ENCODE measurements around the gene ZNF586.
"Not testable (repeated sequence)": the region's sequence is repeated elsewhere in the genome, so short reads cannot be mapped to it uniquely, and the experiment has no call there.

Gene ZNF586

DNA sequence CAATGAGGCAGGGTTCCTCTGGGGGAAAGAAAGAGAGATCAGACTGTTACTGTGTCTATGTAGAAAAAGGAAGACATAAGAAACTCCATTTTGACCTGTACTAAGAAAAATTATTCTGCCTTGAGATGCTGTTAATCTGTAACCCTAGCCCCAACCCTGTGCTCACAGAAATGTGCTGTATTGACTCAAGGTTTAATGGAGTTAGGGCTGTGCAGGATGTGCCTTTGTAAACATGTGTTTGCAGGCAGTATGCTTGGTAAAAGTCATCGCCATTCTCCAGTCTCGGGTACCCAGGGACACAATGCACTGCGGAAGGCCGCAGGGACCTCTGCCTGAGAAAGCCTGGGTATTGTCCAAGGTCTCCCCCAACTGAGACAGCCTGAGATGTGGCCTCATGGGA, 54.1 kb downstream of the ZNF586 start:
- H3K36me3 ChIP-seq (ENCODE audit: insufficient read depth, low read length); H3K27ac ChIP-seq (ENCODE audit: low read depth, low read length); H3K4me1 ChIP-seq (ENCODE audit: control insufficient read depth, insufficient read depth, low read length, unreplicated experiment); H2AFZ ChIP-seq (ENCODE audit: low read length, unreplicated experiment); H3K4me3 ChIP-seq (ENCODE audit: low read depth, low read length); H3K27me3 ChIP-seq (ENCODE audit: insufficient read depth, low read length): not testable (repeated sequence)
- H3K79me2 ChIP-seq (ENCODE audit: control insufficient read depth, insufficient read depth, low read length, unreplicated experiment), result peaks cover 65% of the 10 kb centered on the region

DNA sequence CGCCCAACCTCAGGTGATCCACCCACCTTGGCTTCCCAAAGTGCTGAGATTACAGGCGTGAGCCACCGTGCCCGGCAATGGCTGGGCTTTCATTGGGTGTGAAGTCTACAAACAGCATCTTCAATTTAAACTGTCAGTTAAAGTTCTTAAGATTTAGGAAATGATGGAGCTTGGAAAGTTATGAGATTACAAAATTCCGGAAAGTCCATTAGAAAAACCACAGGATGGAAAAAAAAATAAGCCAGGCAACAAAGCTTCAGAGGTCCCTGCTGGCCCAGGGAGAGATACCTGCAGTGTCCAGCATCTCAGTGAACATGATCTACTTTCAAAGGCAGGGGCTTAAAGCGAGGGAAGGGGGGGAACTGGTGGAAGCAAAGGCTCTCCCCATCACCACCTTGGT, 56.0 kb downstream of the ZNF586 start:
- H2AFZ ChIP-seq (ENCODE audit: low read length, unreplicated experiment), result no peak overlapping the region
- peaks cover 64% of the 10 kb centered on the region for H3K79me2 ChIP-seq (ENCODE audit: control insufficient read depth, insufficient read depth, low read length, unreplicated experiment)
- no peak overlapping the region for H3K4me3 ChIP-seq (ENCODE audit: low read depth, low read length)
- H3K27ac ChIP-seq (ENCODE audit: low read depth, low read length), result no peak overlapping the region
- H3K27me3 ChIP-seq (ENCODE audit: insufficient read depth, low read length), result no peaks in the 10 kb centered on the region
- H3K36me3 ChIP-seq (ENCODE audit: insufficient read depth, low read length), result no peaks in the 10 kb centered on the region
- peaks cover 5% of the 10 kb centered on the region for H3K4me1 ChIP-seq (ENCODE audit: control insufficient read depth, insufficient read depth, low read length, unreplicated experiment)

DNA sequence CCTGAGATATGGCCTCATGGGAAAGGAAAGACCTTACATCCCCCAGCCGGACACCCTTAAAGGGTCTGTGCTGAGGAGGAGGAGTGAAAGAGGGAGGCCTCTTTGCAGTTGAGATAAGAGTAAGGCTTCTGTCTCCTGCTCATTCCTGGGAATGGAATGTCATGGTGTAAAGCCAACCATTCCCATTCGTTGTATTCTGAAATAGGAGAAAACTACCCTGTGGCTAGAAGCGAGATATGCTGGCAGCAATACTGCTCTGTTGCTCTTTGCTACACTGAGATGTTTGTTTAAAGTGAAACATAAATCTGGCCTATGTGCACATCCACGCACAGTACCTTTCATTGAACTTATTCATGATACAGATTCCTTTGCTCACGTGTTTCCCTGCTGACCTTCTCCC, 59.8 kb downstream of the ZNF586 start:
- Histone ChIP-seq H2AFZ (ENCODE audit: low read length, unreplicated experiment) (no peak overlapping the region), H3K4me3 (ENCODE audit: low read depth, low read length) (no peak overlapping the region), H3K27ac (ENCODE audit: low read depth, low read length) (no peak overlapping the region), H3K79me2 (ENCODE audit: control insufficient read depth, insufficient read depth, low read length, unreplicated experiment) (peaks cover 47% of the 10 kb centered on the region), H3K36me3 (ENCODE audit: insufficient read depth, low read length) (no peaks in the 10 kb centered on the region), H3K4me1 (ENCODE audit: control insufficient read depth, insufficient read depth, low read length, unreplicated experiment) (no peaks in the 10 kb centered on the region), H3K27me3 (ENCODE audit: insufficient read depth, low read length) (no peaks in the 10 kb centered on the region)

DNA sequence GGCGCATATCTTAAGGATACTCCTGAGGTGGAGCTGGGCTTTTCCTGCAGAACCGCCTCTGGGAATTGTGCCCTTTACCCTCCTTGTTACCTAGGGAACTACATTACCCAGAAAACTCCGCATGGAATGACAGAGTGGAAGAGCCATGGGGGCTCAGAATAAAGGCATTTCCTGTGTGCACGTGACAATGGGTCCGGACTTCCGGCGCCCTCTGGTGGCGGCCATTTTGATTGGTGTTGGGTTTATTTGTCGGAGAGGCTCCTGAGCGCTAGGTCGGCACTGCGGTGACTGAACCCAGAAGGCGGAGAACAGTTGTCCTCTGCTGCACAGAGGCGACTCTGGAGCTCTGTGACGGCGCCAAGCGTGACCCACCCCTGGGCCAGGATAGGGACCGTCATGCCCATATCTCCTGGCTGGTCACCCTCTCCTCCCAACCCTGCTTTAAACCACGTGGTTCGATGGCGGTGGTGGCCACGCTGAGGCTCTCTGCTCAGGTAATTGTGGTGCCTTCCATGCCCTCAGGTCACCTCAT, 60.7 kb downstream of the ZNF586 start, which contains the start of gene ZNF587B:
TSS of gene ZNF587B (plus strand) at position 229 of the 532 bp plus-strand sequence. CDS start at position 459, 230 bp downstream.
- Histone ChIP-seq H3K27ac (ENCODE audit: low read depth, low read length) (no peak within 1 kb of the TSS), H3K79me2 (ENCODE audit: control insufficient read depth, insufficient read depth, low read length, unreplicated experiment) (peaks cover 40% of the 10 kb centered on the region), H3K4me3 (ENCODE audit: low read depth, low read length) (peak within 1 kb of the TSS; percentile 71), H3K4me1 (ENCODE audit: control insufficient read depth, insufficient read depth, low read length, unreplicated experiment) (no peaks in the 10 kb centered on the region), H3K27me3 (ENCODE audit: insufficient read depth, low read length) (no peaks in the 10 kb centered on the region), H2AFZ (ENCODE audit: low read length, unreplicated experiment) (no peak within 1 kb of the TSS), H3K36me3 (ENCODE audit: insufficient read depth, low read length) (no peaks in the 10 kb centered on the region)
